Central memory CD4-positive, alpha-beta T cell (primary cell): ENCODE results near the gene RAB40AL.

Experiments used
- DNase-seq: peaks from one replicate; pipeline ENCODE4 v3.0.0; 2022

Gene RAB40AL

DNA sequence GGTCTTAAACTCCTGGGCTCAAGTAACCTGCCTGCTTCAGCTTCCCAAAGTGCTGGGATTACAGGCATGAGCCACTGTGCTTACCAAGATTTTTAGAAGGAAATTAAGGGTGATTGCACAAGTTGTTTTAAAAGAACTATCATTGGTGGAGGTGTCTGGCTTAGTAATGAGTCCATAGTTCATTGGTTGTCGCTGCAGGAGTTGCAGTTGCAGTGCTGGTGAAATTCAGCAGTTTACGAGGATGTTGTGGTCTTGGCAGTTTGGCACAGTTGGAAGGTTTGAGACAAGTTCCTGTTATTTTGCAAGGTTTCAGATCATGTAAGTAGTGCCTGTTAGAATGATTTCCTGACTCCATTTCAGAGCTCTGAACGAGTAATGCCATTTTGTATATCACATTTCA is 48.1 kb downstream of the RAB40AL start:
- DNase-seq: no peak
